Heart left ventricle (tissue), 16 donors: ENCODE results near the gene GPBP1L1. TPM values are rescaled to one million over a fixed set of nuclear protein-coding genes. Genes with fewer than 3 reads are reported as not detected.
"Not testable (repeated sequence)": the region's sequence is repeated elsewhere in the genome, so short reads cannot be mapped to it uniquely, and the experiment has no call there.

Experiments used
- ATAC-seq, 4 donors: fragments of 200-7000 bp; cut with Tn5 transposase; one replicate each; pipeline ENCODE4 v1.9.1; 2020 to 2022; ENCODE audit warnings: moderate library complexity in 4 of 4, mild to moderate bottlenecking in 3 of 4, moderate number of reproducible peaks in 1 of 4
- DNase-seq, 5 donors: peaks; one replicate each; pipeline ENCODE4 v3.0.0-alpha.2; 2020
- H3K27ac ChIP-seq, 12 donors: fragments of 200-600 bp; sonication (generic) in 4 of 12; one replicate each; pipeline versions ENCODE4 v1.5.0 to v1.8.0; 2016 to 2022; ENCODE audit warnings: mild to moderate bottlenecking in 2 of 12
- H3K27me3 ChIP-seq, 9 donors: fragments of 200-600 bp; sonication (generic) in 2 of 9; one replicate each; pipeline versions ENCODE4 v1.5.1 to v1.8.0; 2016 to 2022; ENCODE audit warnings: mild to moderate bottlenecking in 3 of 9
- H3K36me3 ChIP-seq, 9 donors: fragments of 200-600 bp; sonication (generic) in 2 of 9; one replicate each; pipeline versions ENCODE4 v1.5.0 to v1.8.0; 2018 to 2022; ENCODE audit warnings: mild to moderate bottlenecking in 2 of 9
- H3K4me1 ChIP-seq, 12 donors: fragments of 200-600 bp; sonication (generic) in 4 of 12; one replicate each; pipeline versions ENCODE4 v1.5.0 to v1.8.0; 2016 to 2022; ENCODE audit warnings: mild to moderate bottlenecking in 3 of 12
- H3K4me3 ChIP-seq, 12 donors: fragments of 200-600 bp; sonication (generic) in 4 of 12; one replicate each; pipeline versions ENCODE4 v1.5.0 to v1.8.0; 2017 to 2022; ENCODE audit warnings: mild to moderate bottlenecking in 9 of 12, moderate library complexity in 4 of 12
- H3K9me3 ChIP-seq, 12 donors: fragments of 200-600 bp; sonication (generic) in 4 of 12; one replicate each; pipeline versions ENCODE4 v1.5.0 to v1.8.0; 2016 to 2022; ENCODE audit warnings: mild to moderate bottlenecking in 1 of 12
- POLR2A ChIP-seq, 2 donors: fragments of 450-650 bp; IDR thresholded peaks; one replicate each; pipeline ENCODE4 v1.6.1; 2017; ENCODE audit warnings: antibody characterized with exemption in 2 of 2, mild to moderate bottlenecking in 2 of 2, moderate library complexity in 2 of 2
- WGBS, 4 donors: extraction: QIAGEN DNeasy Blood & Tissue Kit in 2 of 4; methylation state at CpG; one replicate each; pipeline versions ENCODE4 v1.1.5 to v1.1.7; 2013 to 2018; 5-methylcytosine and 5-hydroxymethylcytosine counted together
- intact Hi-C, 10 donors: fragments of 100-400 bp; cut with DNase I; formaldehyde crosslinking; loops; one replicate each; pipeline versions ENCODE4 v1.11.1 to v1.14.2; 2022
- polyA plus RNA-seq, 2 donors: library from polyadenylated mRNA; stranded (reverse); fragments of 200-250 nt; gene quantifications; one replicate each; pipeline ENCODE4 v1.2.3, GENCODE V29; 2013
- total RNA-seq, 9 donors: library from RNA; depleted of rRNA in 2 of 9; stranded (reverse); fragments of >200 nt in 2 of 9; fragmentation: NEBNext Ultra II Directional in 3 of 9; extraction: Animal tissue kit (Norgen Biotek cat#: 25700) in 3 of 9; gene quantifications; one replicate each; pipeline versions ENCODE4 v1.1.0 to v1.2.4, GENCODE V29; 2016 to 2023
- TF ChIP-seq, protein P1 (sequence below), 12 donors: fragments of 200-600 bp; sonication (generic) in 4 of 12; IDR thresholded peaks; one replicate each; pipeline versions ENCODE4 v1.5.0 to v1.8.0; 2018 to 2022; ENCODE audit warnings: antibody characterized with exemption in 12 of 12, mild to moderate bottlenecking in 5 of 12
- donor health status: ischemic (EF 13 %, LVEDD 7.1; RV severe dilation, severe dysfunction).
- donor health status: healthy with polysubstance abuse.
- donor health status: DM: no; HTN: yes; CAD: no.
- donor health status: DM: no; HTN: no; CAD: no.
- donor health status: ischemic (EF 25% LVEDD 6.9; RV normal size, moderate dysfunction).
- donor health status: ischemic (EF 25% LVEDD 5.7; RV mildly dilated, moderate dysfunction).
- donor health status: healthy.
- donor health status: DM: yes; HTN: yes; CAD: no.
- donor health status: ischemic (EF 35%, LVEDD 5.7; RV mildly dilated, moderate dysfunction).
- donor health status: nonischemic (EF 11% LVEDD 7.7; RV severe dilation, severe dysfunction).
- donor health status: DM: yes; HTN: yes; CAD: no.
- donor health status: PGD.
- donor health status: ischemic (EF 29% LVEDD 5.4; RV normal size, mild dysfunction).
- donor health status: nonischemic (EF 23%, LVEDD 6.1; RV moderate dilation, normal function).

The GPBP1L1 gene
- total and polyA plus RNA-seq, 11 donors, result 26.6 to 94.2 (median 76.0) TPM

DNA sequence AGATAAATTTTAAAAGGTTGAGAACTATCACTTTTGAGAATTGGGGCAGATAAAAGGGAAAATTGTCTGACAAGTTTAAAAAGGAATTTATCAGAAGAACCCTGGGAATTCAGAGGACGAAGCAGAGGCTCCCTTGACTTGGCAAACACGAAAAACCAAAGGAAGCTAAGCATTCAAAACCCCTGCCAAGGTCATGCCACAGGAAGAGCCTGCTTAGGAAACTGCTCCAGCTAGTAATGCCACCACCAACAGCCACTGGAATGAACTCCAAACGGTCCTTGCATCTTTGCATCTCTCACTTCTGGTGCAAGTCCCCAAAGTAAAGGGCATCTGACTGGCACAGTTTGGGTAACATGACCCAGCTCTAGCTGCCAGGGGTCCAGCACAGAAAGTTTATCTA is 7.2 kb downstream of the GPBP1L1 start:
- 0 to 6% (median 4%) methylated on average over 3 of the region's 3 CpGs for WGBS, 4 donors
- Histone ChIP-seq H3K36me3 (peaks cover 0 to 5% (median 0%) of the 10 kb centered on the region in 9 donors), H3K9me3 (no peaks in the 10 kb centered on the region), H3K4me1 (peaks cover 9 to 100% (median 93%) of the 10 kb centered on the region in 12 donors), H3K27ac (peak overlapping the region in 11 of 12 donors; percentile 36 to 73 (median 67)), H3K27me3 (no peaks in the 10 kb centered on the region), H3K4me3 (peak overlapping the region in 2 of 12 donors; percentile 10 to 13)
- no peak for TF ChIP-seq POLR2A (IDR thresholded peaks at IDR 0.05)
- TF ChIP-seq, protein P1, sequence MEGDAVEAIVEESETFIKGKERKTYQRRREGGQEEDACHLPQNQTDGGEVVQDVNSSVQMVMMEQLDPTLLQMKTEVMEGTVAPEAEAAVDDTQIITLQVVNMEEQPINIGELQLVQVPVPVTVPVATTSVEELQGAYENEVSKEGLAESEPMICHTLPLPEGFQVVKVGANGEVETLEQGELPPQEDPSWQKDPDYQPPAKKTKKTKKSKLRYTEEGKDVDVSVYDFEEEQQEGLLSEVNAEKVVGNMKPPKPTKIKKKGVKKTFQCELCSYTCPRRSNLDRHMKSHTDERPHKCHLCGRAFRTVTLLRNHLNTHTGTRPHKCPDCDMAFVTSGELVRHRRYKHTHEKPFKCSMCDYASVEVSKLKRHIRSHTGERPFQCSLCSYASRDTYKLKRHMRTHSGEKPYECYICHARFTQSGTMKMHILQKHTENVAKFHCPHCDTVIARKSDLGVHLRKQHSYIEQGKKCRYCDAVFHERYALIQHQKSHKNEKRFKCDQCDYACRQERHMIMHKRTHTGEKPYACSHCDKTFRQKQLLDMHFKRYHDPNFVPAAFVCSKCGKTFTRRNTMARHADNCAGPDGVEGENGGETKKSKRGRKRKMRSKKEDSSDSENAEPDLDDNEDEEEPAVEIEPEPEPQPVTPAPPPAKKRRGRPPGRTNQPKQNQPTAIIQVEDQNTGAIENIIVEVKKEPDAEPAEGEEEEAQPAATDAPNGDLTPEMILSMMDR (IDR thresholded peaks at IDR 0.05), result no peak
- ATAC-seq, result peak in 3 of 4 donors; percentile 26 to 55 (median 35)
- DNase-seq, result no peak
- intact Hi-C loops, result no loop called here

DNA sequence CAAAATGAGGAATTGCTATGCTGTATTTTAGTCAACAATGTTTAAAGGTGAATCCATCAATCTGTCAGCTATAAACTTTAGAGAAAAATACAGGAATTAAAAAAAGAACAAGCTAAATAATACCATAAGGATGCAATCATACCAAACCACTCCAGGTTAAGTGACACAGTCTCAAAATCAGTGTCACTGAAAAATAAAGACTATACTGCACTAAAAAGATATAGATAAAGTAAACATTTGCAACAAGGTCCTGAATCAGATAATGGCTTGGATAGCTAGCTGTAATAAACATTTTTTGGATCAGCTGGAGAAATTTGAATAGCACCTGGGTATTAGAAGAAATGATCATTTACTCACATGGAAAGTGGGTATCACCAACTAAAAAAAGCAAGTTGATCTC is 7.8 kb downstream of the GPBP1L1 start:
- ATAC-seq, result no peak
- Histone ChIP-seq H3K9me3 (no peaks in the 10 kb centered on the region), H3K27me3 (no peaks in the 10 kb centered on the region), H3K27ac (peak overlapping the region in 11 of 12 donors; percentile 36 to 73 (median 67)), H3K4me3 (peak overlapping the region in 2 of 12 donors; percentile 10 to 13), H3K36me3 (peaks cover 0 to 5% (median 0%) of the 10 kb centered on the region in 9 donors), H3K4me1 (peaks cover 6 to 100% (median 95%) of the 10 kb centered on the region in 12 donors)
- TF ChIP-seq, protein P1 (IDR thresholded peaks at IDR 0.05), result no peak
- intact Hi-C loops, result no loop called here
- no peak for DNase-seq

DNA sequence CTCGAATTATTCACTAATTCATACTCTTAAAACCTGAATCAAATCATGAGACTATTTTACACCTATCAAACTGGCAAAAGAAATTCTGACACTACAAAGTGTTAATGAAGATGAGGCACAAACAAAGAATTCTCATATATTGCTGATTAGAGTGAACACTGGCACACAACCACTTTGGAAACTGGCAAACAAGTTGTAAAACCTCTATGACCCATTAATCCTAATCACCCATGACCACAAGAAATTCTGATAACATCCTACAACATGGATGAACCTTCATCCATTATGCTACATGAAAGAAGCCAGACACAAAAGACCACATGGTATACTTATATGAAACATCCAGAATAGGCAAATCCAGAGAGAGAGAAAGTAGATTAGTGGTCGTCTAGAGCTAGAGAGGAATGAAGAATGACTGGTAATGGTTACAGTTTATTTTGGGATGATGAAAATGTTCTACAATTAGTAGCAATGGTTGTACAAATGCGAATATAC is 8.5 kb downstream of the GPBP1L1 start:
- no peak for TF ChIP-seq POLR2A (IDR thresholded peaks at IDR 0.05)
- TF ChIP-seq, protein P1 (IDR thresholded peaks at IDR 0.05), result no peak
- H3K4me1 ChIP-seq, result peaks cover 6 to 100% (median 95%) of the 10 kb centered on the region in 12 donors
- H3K27ac ChIP-seq, result peak overlapping the region in 9 of 12 donors; percentile 33 to 73 (median 65)
- DNase-seq (no peak), ATAC-seq (no peak)
- no peak overlapping the region for H3K4me3 ChIP-seq
- H3K27me3 ChIP-seq, result no peaks in the 10 kb centered on the region
- intact Hi-C loops, result no loop called here
- H3K9me3 ChIP-seq, result no peaks in the 10 kb centered on the region
- WGBS, 4 donors, result 57 to 65% (median 60%) methylated on average over 3 of the region's 3 CpGs
- peaks cover 0 to 5% (median 0%) of the 10 kb centered on the region in 9 donors for H3K36me3 ChIP-seq

DNA sequence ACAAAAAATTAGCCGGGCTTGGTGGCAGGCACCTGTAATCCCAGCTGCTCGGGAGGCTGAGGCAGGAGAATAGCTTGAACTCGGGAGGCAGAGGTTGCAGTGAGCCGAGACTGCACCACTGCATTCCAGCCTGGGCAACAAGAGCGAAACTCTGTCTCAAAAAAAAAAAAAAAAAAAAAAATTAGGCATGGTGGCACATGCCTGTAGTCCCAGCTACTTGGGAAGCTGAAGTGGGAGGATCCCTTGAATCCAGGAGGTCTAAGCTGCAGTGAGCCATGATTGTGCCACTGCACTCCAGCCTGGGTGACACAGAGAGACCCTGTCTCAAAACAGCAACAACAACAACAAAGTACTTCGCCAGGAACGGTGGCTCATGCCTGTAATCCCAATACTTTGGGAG is 9.8 kb downstream of the GPBP1L1 start:
- H3K27ac ChIP-seq, result peak overlapping the region in 1 of 12 donors; percentile 7
- peaks cover 0 to 10% (median 0%) of the 10 kb centered on the region in 9 donors for H3K36me3 ChIP-seq
- intact Hi-C loops, H3K9me3 ChIP-seq, H3K4me3 ChIP-seq, DNase-seq, ATAC-seq, H3K27me3 ChIP-seq: not testable (repeated sequence)
- H3K4me1 ChIP-seq, result peaks cover 6 to 98% (median 91%) of the 10 kb centered on the region in 12 donors
- WGBS, 4 donors, result 86 to 94% (median 89%) methylated on average over 7 of the region's 7 CpGs

DNA sequence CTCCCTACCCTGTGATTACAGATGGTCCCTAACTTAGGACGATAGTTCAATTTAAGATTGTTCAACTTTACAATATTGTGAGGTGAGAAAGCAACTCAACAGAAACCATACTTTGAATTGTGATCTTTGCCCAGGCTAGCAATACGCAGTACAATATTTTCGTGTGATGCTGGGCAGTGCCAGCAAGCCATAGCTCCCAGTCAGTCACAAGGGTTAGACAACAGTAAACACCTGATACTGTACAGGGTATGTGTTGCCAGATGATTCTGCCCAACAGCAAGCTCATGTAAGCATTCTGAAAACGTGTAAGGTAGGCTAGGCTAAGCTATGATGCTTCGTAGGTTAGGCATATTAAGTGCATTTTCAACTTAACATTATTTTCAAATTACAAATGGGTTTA is 11.9 kb downstream of the GPBP1L1 start:
- 47 to 54% (median 53%) methylated on average over 5 of the region's 5 CpGs for WGBS, 4 donors
- H3K4me1 ChIP-seq, result peaks cover 6 to 97% (median 83%) of the 10 kb centered on the region in 12 donors
- TF ChIP-seq, protein P1 (IDR thresholded peaks at IDR 0.05), result no peak
- no peak for TF ChIP-seq POLR2A (IDR thresholded peaks at IDR 0.05)

More for the DNA sequence above, 11.9 kb downstream of the GPBP1L1 start:
- DNase-seq, result no peak
- ATAC-seq, result peak; percentile 67 to 91 (median 71)
- intact Hi-C loops, result no loop called here
- Histone ChIP-seq H3K27ac (peak overlapping the region in 7 of 12 donors; percentile 21 to 56 (median 33)), H3K36me3 (peaks cover 0 to 13% (median 0%) of the 10 kb centered on the region in 9 donors), H3K4me3 (no peak overlapping the region), H3K27me3 (no peaks in the 10 kb centered on the region), H3K9me3 (no peaks in the 10 kb centered on the region)
